Activated naive CD8-positive, alpha-beta T cell (primary cell): ENCODE results near the gene POLR1C.
"Not testable (repeated sequence)": the region's sequence is repeated elsewhere in the genome, so short reads cannot be mapped to it uniquely, and the experiment has no call there.

Source experiments
- H3K27ac Mint-ChIP-seq: one replicate; pipeline ENCODE4 v1.8.0; 2021; ENCODE audit warnings: mixed read lengths
- H3K27me3 Mint-ChIP-seq: one replicate; pipeline ENCODE4 v1.8.0; 2021; ENCODE audit warnings: mixed read lengths
- H3K36me3 Mint-ChIP-seq: one replicate; pipeline ENCODE4 v1.8.0; 2021; ENCODE audit warnings: mixed read lengths
- H3K4me1 Mint-ChIP-seq: one replicate; pipeline ENCODE4 v1.8.0; 2021; ENCODE audit warnings: low read depth, mixed read lengths
- H3K4me3 Mint-ChIP-seq: one replicate; pipeline ENCODE4 v1.8.0; 2021; ENCODE audit warnings: mild to moderate bottlenecking, mixed read lengths
- H3K9me3 Mint-ChIP-seq: one replicate; pipeline ENCODE4 v1.8.0; 2021; ENCODE audit warnings: low read depth, mixed read lengths

The POLR1C gene

DNA sequence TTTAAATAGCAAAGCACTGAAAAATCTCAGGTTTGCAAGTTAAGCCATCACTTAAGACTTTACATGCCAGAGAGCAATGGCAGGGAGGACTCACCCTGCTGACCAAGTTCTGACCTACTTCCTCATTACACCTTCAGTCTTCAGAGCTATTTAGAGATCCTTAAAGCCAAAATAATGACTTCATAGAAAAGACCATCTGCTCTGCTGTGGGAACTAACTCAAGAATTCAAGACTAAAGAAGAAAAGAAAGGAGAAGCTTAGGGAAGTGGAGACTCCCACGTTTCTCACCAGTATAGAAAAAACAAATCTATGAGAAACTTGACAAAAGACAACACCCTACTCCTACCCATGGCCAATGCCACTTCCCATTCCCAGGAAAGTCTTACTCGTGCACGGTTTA, 30.3 kb downstream of the POLR1C start:
- H3K4me3 Mint-ChIP-seq, result no peak overlapping the region
- H3K4me1 Mint-ChIP-seq, result no peaks in the 10 kb centered on the region
- no peaks in the 10 kb centered on the region for H3K27me3 Mint-ChIP-seq
- no peak overlapping the region for H3K27ac Mint-ChIP-seq
- H3K36me3 Mint-ChIP-seq, result peaks cover 14% of the 10 kb centered on the region
- H3K9me3 Mint-ChIP-seq, result no peaks in the 10 kb centered on the region

DNA sequence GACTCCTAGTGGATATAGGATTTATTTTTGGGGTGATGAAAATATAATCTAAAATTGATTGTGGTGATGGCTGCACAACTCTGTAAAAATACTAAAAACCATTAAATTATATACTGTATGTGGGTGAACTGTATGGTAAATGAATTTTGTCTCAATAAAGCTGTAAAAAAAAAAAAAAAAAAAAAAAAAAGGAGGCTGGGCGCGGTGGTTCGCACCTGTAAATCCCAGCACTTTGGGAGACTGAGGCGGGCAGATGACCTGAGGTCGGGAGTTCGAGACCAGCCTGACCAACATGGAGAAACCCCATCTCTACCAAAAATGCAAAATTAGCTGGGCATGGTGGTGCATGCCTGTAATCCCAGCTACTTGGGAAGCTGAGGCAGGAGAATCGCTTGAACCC, 40.7 kb downstream of the POLR1C start:
- not testable (repeated sequence) for H3K9me3 Mint-ChIP-seq, H3K4me3 Mint-ChIP-seq, H3K27me3 Mint-ChIP-seq, H3K27ac Mint-ChIP-seq, H3K4me1 Mint-ChIP-seq
- peaks cover 14% of the 10 kb centered on the region for H3K36me3 Mint-ChIP-seq

DNA sequence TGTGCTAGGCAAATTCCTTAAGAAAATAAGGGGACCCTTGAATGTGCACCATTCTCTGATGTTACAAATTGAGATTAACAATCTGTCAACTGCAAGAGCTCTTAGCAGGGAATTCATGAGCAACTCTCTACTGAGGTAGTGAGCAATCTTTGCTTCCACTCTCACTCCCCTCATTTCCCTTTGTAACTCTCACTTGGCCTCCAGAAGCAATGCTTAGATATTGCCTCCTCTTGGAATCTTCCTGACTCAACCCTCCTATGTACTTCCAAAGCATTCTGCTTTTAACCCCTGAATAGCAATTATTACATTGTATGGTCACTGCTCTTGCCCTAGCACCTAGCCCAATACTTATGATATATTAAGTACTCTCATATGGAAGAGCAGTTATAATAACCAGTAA, 42.4 kb downstream of the POLR1C start:
- peaks cover 12% of the 10 kb centered on the region for H3K36me3 Mint-ChIP-seq
- H3K27me3 Mint-ChIP-seq, result no peaks in the 10 kb centered on the region
- no peak overlapping the region for H3K27ac Mint-ChIP-seq
- H3K4me3 Mint-ChIP-seq, result no peak overlapping the region
- H3K9me3 Mint-ChIP-seq, result no peaks in the 10 kb centered on the region
- no peaks in the 10 kb centered on the region for H3K4me1 Mint-ChIP-seq

DNA sequence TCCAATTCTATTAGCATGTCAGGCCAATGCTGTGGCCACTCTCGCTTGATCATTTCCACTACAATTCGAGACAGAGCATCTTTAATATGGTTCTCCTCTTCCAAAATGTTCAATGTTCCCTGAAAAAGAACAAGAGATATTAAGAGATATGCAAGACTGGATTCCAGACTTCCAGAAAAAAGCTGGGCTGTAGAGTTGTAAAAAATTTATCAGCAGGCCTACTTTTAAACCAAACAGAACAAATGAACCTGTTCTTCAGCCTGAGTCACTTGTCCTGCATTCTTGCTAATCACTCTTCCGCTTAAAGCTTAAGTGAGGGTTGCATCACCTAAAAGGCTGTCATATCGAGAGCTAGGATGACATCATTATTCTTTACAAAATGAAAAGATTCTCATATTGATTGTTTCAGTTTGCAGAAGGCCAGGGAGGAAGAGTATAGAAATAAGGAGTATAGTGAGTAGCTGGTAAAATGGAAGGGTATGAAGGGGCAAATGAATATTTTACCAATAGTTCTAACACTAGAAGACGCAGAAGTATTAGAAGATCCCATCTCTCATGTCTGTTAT, 54.1 kb downstream of the POLR1C start:
- H3K4me3 Mint-ChIP-seq, result no peak overlapping the region
- no peaks in the 10 kb centered on the region for H3K9me3 Mint-ChIP-seq
- peaks cover 15% of the 10 kb centered on the region for H3K36me3 Mint-ChIP-seq
- H3K27me3 Mint-ChIP-seq, result no peaks in the 10 kb centered on the region
- peaks cover 19% of the 10 kb centered on the region for H3K4me1 Mint-ChIP-seq
- H3K27ac Mint-ChIP-seq, result peak overlapping the region; percentile 67
